H1 (cell line): Measurements from ENCODE around the gene ATP11C. TPM values are rescaled to one million over a fixed set of nuclear protein-coding genes. Genes with fewer than 3 reads are reported as not detected.

ENCODE experiments used
- RXRA ChIP-seq: IDR thresholded peaks from 2 replicates; pipeline ENCODE4 v1.6.1; 2011; ENCODE audit warnings: low read depth, mild to moderate bottlenecking, low read length, moderate library complexity; ENCODE audit not compliant: insufficient read depth
- SP1 ChIP-seq: IDR thresholded peaks from 2 replicates; pipeline ENCODE4 v1.6.1; 2011; ENCODE audit warnings: low read depth, low read length
- polyA plus RNA-seq, 7 experiments: library from polyadenylated mRNA; depleted of rRNA in 3 of 7; stranded (reverse) in 5 of 7; unstranded in 2 of 7; fragments of >200 nt in 5 of 7; fragments of 200-250 nt in 2 of 7; gene quantifications; 1 replicate in 5 of 7; 2 replicates in 1 of 7; 4 replicates in 1 of 7; pipeline versions ENCODE4 v1.2.1 to v1.2.3, GENCODE V29; 2011 to 2013; ENCODE audit warnings: missing spikeins in 2 of 7, mixed read lengths in 2 of 7
- total RNA-seq: library from RNA; stranded (reverse); fragmentation: NEBNext Ultra II Directional; extraction: Animal tissue kit (Norgen Biotek cat#: 25700); gene quantifications from 2 replicates; pipeline ENCODE4 v1.2.1, GENCODE V29; 2021

The ATP11C gene
- total and polyA plus RNA-seq, 2 of the 8 experiments (the other 6 are each of a cell fraction or from before 2014, with no cell fraction given), result 14.7 to 52.1 TPM

DNA sequence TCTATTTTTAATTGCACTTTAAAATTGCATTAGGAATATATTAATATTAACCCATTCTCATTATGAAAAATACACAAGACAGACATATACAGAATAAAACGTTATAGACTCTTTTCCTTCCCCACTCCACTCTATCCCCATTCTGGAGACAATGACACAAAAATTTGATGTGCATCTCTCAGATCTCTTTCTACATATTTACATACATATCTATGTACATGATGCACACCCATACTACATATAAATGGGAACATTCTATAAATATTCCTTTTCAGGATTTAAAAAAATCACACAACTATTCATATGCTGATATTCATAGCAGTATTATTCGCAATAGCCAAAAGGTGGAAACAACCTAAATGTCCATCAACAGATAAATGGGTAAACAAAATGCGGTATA is 34.9 kb upstream of the ATP11C start (continued):
- TF ChIP-seq RXRA, result no peak
- no peak for TF ChIP-seq SP1
